WTC11 (cell line): ENCODE measurements around the gene LRRC4.

Source experiments
- CBFB ChIP-seq: sonication (generic); formaldehyde crosslinking; IDR thresholded peaks from 2 replicates; pipeline ENCODE4 v1.8.1; 2022; ENCODE audit warnings: mild to moderate bottlenecking, low read depth, missing genetic modification reagents
- CREB1 ChIP-seq: sonication (generic); formaldehyde crosslinking; IDR thresholded peaks from 2 replicates; pipeline ENCODE4 v1.8.0; 2023; ENCODE audit warnings: mild to moderate bottlenecking, missing genetic modification reagents
- CTCF ChIP-seq: fragments of 200-600 bp; IDR thresholded peaks from 2 replicates; pipeline ENCODE4 v1.8.0; 2022; ENCODE audit warnings: antibody characterized with exemption
- FOXK1 ChIP-seq: sonication (generic); formaldehyde crosslinking; IDR thresholded peaks from 2 replicates; pipeline ENCODE4 v1.8.0; 2022; ENCODE audit warnings: mild to moderate bottlenecking, moderate library complexity, missing genetic modification reagents
- FOXP4 ChIP-seq: sonication (generic); formaldehyde crosslinking; IDR thresholded peaks from 2 replicates; pipeline ENCODE4 v1.8.0; 2022; ENCODE audit warnings: mild to moderate bottlenecking, missing genetic modification reagents
- HMGXB4 ChIP-seq: sonication (generic); formaldehyde crosslinking; IDR thresholded peaks from 2 replicates; pipeline ENCODE4 v1.8.1; 2023; ENCODE audit warnings: mild to moderate bottlenecking, moderate library complexity, missing genetic modification reagents
- MYBL2 ChIP-seq: sonication (generic); formaldehyde crosslinking; IDR thresholded peaks from 2 replicates; pipeline ENCODE4 v1.8.1; 2023; ENCODE audit warnings: mild to moderate bottlenecking, moderate library complexity, missing genetic modification reagents
- PRDM15 ChIP-seq: sonication (generic); formaldehyde crosslinking; IDR thresholded peaks from 2 replicates; pipeline ENCODE4 v1.8.0; 2022; ENCODE audit warnings: missing genetic modification reagents
- SMAD4 ChIP-seq: sonication (generic); formaldehyde crosslinking; IDR thresholded peaks from 2 replicates; pipeline ENCODE4 v1.8.0; 2022; ENCODE audit warnings: mild to moderate bottlenecking, missing genetic modification reagents
- USF2 ChIP-seq: sonication (generic); formaldehyde crosslinking; IDR thresholded peaks from 2 replicates; pipeline ENCODE4 v1.8.1; 2023; ENCODE audit warnings: mild to moderate bottlenecking, missing genetic modification reagents, moderate library complexity
- ZNF121 ChIP-seq: sonication (generic); formaldehyde crosslinking; IDR thresholded peaks from 2 replicates; pipeline ENCODE4 v1.8.0; 2023; ENCODE audit warnings: missing genetic modification reagents
- ZNF416 ChIP-seq: fragments of 250-450 bp; sonication (Bioruptor Pico); IDR thresholded peaks from 2 replicates; pipeline ENCODE4 v1.9.0; 2021; ENCODE audit warnings: mild to moderate bottlenecking, inconsistent platforms

- TF ChIP-seq MYBL2 (CRISPR knock-in tag) = no peak
- no peak for TF ChIP-seq CTCF
- TF ChIP-seq FOXP4 = no peak
- TF ChIP-seq CBFB = no peak
- no peak for TF ChIP-seq ZNF121
- TF ChIP-seq ZNF416 (CRISPR knock-in tag) = no peak
- no peak for TF ChIP-seq SMAD4
- no peak for TF ChIP-seq FOXK1 (CRISPR knock-in tag)
- TF ChIP-seq CREB1 = no peak
- no peak for TF ChIP-seq PRDM15 (CRISPR knock-in tag)
- TF ChIP-seq HMGXB4 = no peak
- TF ChIP-seq USF2 (CRISPR knock-in tag) = no peak
Observed at GRCh38 chr7:128076796-128077271, 45.6 kb upstream of the LRRC4 start.
